CD4-positive, alpha-beta T cell treated with Interleukin-2 at 100 ng/mL for 4 hours (primary cell): Measurements from ENCODE around the gene ZBTB8A.
A peak's percentile ranks its signal among the peaks of the same experiment; 100 is the strongest.
"Not testable (repeated sequence)": the region's sequence is repeated elsewhere in the genome, so short reads cannot be mapped to it uniquely, and the experiment has no call there.

Experiments used
- DNase-seq: peaks from one replicate; pipeline ENCODE4 v3.0.0-alpha.2; 2020; ENCODE audit warnings: low spot score

ZBTB8A gene

GRCh38 chr1:32619701-32620485 lies 80.7 kb downstream of the ZBTB8A start:
- DNase-seq = no peak

GRCh38 chr1:32622205-32622604 lies 83.0 kb downstream of the ZBTB8A start:
- no peak for DNase-seq

- no peak for DNase-seq
Measured at GRCh38 chr1:32622806-32623681, 83.8 kb downstream of the ZBTB8A start.

- no peak for DNase-seq
Measured at GRCh38 chr1:32623775-32624174, 84.5 kb downstream of the ZBTB8A start.

- DNase-seq = no peak
Measured at GRCh38 chr1:32626176-32626575, 86.9 kb downstream of the ZBTB8A start.

GRCh38 chr1:32627596-32628162 lies 88.5 kb downstream of the ZBTB8A start:
- peak; percentile 32 for DNase-seq

- DNase-seq = not testable (repeated sequence)
Measured at GRCh38 chr1:32630173-32630572, 90.9 kb downstream of the ZBTB8A start.

GRCh38 chr1:32632829-32633228 lies 93.6 kb downstream of the ZBTB8A start:
- no peak for DNase-seq

GRCh38 chr1:32635508-32636277 lies 96.5 kb downstream of the ZBTB8A start:
- DNase-seq = no peak

- DNase-seq = no peak
Measured at GRCh38 chr1:32636914-32637645, 97.9 kb downstream of the ZBTB8A start.

- DNase-seq = no peak
Measured at GRCh38 chr1:32639489-32640075, 100.4 kb downstream of the ZBTB8A start.

GRCh38 chr1:32642292-32642827 lies 103.1 kb downstream of the ZBTB8A start:
- not testable (repeated sequence) for DNase-seq

- DNase-seq = no peak
Measured at GRCh38 chr1:32644426-32644825, 105.2 kb downstream of the ZBTB8A start.

GRCh38 chr1:32647308-32648134 lies 108.3 kb downstream of the ZBTB8A start:
- DNase-seq = no peak

- peak; percentile 92 for DNase-seq
Measured at GRCh38 chr1:32650248-32650751, 111.1 kb downstream of the ZBTB8A start, which contains the start of gene ZBTB8OS. ZBTB8OS (minus strand) TSS chr1:32650550; CDS start chr1:32650529, 21 bp downstream.

GRCh38 chr1:32650752-32651460 lies 111.7 kb downstream of the ZBTB8A start, which contains the start of gene RBBP4:
RBBP4 (plus strand) TSS chr1:32651208; CDS start chr1:32651307, 99 bp downstream.
- DNase-seq = peak; percentile 99

GRCh38 chr1:32651461-32652073 lies 112.3 kb downstream of the ZBTB8A start:
- DNase-seq = no peak
